ENCODE measurements around the gene ZNF723.
"Not testable (repeated sequence)": the region's sequence is repeated elsewhere in the genome, so short reads cannot be mapped to it uniquely, and the experiment has no call there.

Gene ZNF723

DNA sequence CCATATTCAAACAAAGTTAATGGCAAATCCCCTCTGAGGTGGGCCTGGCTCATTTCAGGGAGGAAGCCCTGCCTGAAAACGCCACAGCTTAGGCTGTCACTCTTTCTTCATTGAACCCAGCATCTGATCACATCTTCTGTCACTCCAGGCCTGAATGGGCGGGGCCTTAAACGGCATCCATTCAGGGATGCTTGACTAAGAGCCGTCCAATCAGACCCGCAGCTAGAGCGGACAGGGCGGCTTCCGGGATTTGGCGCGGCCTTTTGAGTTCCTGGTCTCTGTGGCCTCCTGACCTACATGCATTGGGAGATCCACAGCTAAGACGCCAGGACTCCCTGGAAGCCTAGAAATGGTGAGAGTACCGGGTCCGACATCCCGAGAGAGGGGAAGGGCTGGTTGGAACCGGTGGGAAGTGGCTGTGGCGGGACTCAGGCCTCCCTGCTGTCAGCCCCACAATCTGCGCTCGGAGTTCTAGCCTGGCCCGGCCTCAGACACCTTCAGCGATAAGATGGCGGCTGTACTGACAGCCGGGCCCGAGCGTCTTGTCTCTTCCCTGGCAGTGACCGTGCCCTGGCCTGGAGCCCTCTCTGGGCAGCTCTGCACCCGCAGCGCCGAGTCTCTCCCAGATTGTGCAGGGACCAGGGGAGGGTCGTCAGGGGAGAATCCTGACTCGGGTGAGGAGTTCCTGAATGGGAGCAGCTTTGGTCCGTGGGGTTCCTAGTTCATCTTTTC is at the start of gene ZNF723:
Gene ZNF723 (plus strand): TSS at position 261 of the 732 bp plus-strand sequence. CDS start 89 bp downstream, at position 350.
- no peak for FAIRE-seq

DNA sequence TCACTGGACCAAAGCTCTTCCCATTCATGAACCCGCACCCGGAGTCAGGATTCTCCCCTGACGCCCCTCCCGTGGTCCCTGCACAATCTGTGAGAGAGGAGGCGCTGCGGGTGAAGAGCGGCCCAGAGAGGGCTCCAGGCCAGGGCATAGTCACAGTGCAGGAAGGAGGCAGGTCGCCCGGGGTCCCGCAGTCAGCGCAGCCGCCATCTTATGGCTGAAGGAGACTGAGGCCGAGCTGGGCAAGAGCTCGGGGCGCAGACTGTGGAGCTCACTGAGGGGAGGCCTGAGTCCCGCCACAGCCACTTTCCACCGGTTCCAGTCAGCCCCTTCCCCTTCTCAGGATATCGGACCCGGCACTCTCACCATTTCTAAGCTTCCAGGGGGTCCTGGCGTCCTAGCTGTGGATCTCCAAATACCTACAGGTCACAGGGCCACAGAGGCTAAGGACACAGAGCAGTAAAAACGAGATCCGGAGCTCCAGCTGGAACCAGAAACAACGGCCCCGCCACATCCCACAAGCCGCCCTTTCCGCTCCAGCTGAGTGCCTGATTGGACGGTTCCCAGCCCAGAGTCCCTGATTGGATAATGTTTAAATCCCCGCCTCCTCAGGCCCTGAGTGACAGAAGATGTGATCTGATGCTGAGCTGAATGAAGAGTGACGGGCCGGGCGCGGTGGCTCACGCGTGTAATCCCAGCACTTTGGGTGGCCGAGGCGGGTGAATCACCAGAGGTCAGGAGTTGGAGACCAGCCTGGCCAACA is 48.3 kb upstream of the ZNF723 start, which contains the start of gene ZNF99:
Gene ZNF99 (minus strand): TSS at position 501 of the 760 bp plus-strand sequence. CDS start 135 bp downstream, at position 366.
- FAIRE-seq = no peak

GRCh38 chr19:22792863-22793262 is 39.2 kb upstream of the ZNF723 start:
- FAIRE-seq = not testable (repeated sequence)

- no peak for FAIRE-seq
These were observed 35.1 kb upstream of the ZNF723 start for GRCh38 chr19:22797040-22797439.

- FAIRE-seq = no peak
These were observed 25.7 kb upstream of the ZNF723 start for GRCh38 chr19:22806418-22806817.

GRCh38 chr19:22807061-22807835 is 24.8 kb upstream of the ZNF723 start:
- FAIRE-seq = no peak

GRCh38 chr19:22814124-22814523 is 18.0 kb upstream of the ZNF723 start:
- no peak for FAIRE-seq

DNA sequence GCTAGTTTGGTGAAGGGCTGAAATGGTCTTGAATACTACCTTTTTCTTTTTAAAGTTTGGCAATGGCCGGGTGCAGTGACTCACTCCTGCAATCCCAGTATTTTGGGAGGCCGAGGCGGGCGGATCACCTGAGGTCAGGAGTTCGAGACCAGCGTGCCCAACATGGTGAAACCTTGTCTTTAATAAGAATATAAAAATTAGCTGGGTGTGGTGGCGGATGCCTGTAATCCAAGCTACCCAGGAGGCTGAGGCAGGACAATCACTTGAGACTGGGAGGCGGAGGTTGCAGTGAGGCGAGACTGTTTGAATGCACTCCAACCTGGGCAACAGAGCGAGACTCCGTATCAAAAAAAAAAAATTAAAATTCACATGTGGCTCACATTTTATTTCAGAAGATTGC is 880 bp upstream of the ZNF723 start:
- FAIRE-seq = no peak

- not testable (repeated sequence) for FAIRE-seq
These were observed 25.7 kb downstream of the ZNF723 start for GRCh38 chr19:22857713-22858320.

DNA sequence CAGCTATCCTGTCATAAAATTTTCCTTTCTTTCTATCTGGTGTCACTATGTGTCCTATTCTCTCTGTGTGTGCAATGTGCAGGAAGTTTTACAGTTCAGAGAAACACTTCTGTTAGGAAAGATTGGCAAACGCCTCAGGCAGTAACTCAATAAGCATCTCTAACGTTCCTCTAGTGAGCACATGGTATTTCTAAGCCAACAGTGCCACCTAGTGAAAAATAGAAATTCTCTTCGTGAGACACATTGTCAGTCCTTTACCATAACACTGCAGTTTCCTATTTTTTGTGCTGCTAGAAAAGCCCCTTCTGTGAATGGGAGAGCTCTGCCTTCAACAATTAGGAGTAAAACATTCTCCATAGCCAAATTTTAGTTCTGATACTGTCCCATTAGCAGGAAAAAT is 50.7 kb downstream of the ZNF723 start:
- peak; percentile 40 for FAIRE-seq

DNA sequence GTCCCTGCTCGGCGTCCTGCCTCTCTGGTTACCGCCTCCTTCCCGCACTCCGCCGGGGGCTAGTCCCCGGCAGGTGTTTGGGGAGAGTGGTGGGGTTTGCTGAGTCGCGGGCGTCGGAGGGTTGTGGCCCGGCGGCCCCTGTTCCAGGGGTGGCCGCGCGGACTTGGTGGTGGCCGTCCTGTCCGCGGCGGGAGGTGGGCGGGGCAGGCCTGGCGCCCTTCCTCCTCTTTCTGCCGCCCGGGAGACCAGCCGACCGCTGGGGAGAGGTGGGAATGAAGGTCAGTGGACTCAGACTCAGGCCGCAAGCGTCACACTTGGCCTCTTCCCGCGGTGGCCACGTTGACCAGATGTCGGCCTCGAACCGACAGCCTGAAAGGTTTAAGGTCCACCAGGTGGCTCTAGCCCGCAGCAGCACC is 61.8 kb downstream of the ZNF723 start:
- FAIRE-seq = no peak

- no peak for FAIRE-seq
These were observed 69.5 kb downstream of the ZNF723 start for GRCh38 chr19:22901431-22902130.
